Activated T-cell treated with anti-CD3 and anti-CD28 coated beads, Interleukin-2, amount 50 U/mL, for 24 hours (primary cell): ENCODE measurements around the gene MADD.

Experiments used
- DNase-seq: peaks from one replicate; pipeline ENCODE4 v3.0.0-alpha.2; 2020
- H3K27ac Mint-ChIP-seq: 2 replicates; pipeline ENCODE4 v1.8.0; 2020; ENCODE audit warnings: mild to moderate bottlenecking, mixed read lengths
- H3K27me3 Mint-ChIP-seq: 2 replicates; pipeline ENCODE4 v1.8.0; 2020; ENCODE audit warnings: mixed read lengths
- H3K36me3 Mint-ChIP-seq: 2 replicates; pipeline ENCODE4 v1.8.0; 2020; ENCODE audit warnings: low read depth, mixed read lengths
- H3K4me1 Mint-ChIP-seq: 2 replicates; pipeline ENCODE4 v1.8.0; 2020; ENCODE audit warnings: low read depth, mixed read lengths
- H3K4me3 Mint-ChIP-seq: 2 replicates; pipeline ENCODE4 v1.8.0; 2020; ENCODE audit warnings: mild to moderate bottlenecking, moderate library complexity, mixed read lengths
- H3K9me3 Mint-ChIP-seq: 2 replicates; pipeline ENCODE4 v1.8.0; 2020; ENCODE audit warnings: mixed read lengths

Gene MADD

GRCh38 chr11:47355283-47356128 is 85.6 kb downstream of the MADD start:
- no peaks in the 10 kb centered on the region for H3K9me3 Mint-ChIP-seq
- no peak overlapping the region for H3K4me3 Mint-ChIP-seq
- no peak overlapping the region for H3K27ac Mint-ChIP-seq
- H3K27me3 Mint-ChIP-seq: no peaks in the 10 kb centered on the region
- H3K36me3 Mint-ChIP-seq: no peaks in the 10 kb centered on the region
- H3K4me1 Mint-ChIP-seq: peaks cover 12% of the 10 kb centered on the region
- no peak for DNase-seq

GRCh38 chr11:47356129-47356997 is 86.4 kb downstream of the MADD start:
- H3K27ac Mint-ChIP-seq: no peak overlapping the region
- no peaks in the 10 kb centered on the region for H3K27me3 Mint-ChIP-seq
- H3K4me1 Mint-ChIP-seq: peaks cover 17% of the 10 kb centered on the region
- no peaks in the 10 kb centered on the region for H3K9me3 Mint-ChIP-seq
- no peak overlapping the region for H3K4me3 Mint-ChIP-seq
- no peak for DNase-seq
- no peaks in the 10 kb centered on the region for H3K36me3 Mint-ChIP-seq

- DNase-seq: no peak
- no peaks in the 10 kb centered on the region for H3K9me3 Mint-ChIP-seq
- no peak overlapping the region for H3K4me3 Mint-ChIP-seq
- H3K27ac Mint-ChIP-seq: no peak overlapping the region
- no peaks in the 10 kb centered on the region for H3K27me3 Mint-ChIP-seq
- no peaks in the 10 kb centered on the region for H3K36me3 Mint-ChIP-seq
- peaks cover 20% of the 10 kb centered on the region for H3K4me1 Mint-ChIP-seq
Measured at GRCh38 chr11:47356998-47357329, 87.0 kb downstream of the MADD start.

GRCh38 chr11:47357985-47358730 is 88.2 kb downstream of the MADD start:
- Mint-ChIP-seq H3K9me3 (no peaks in the 10 kb centered on the region), H3K4me1 (peaks cover 20% of the 10 kb centered on the region), H3K4me3 (no peak overlapping the region), H3K27ac (no peak overlapping the region), H3K36me3 (no peaks in the 10 kb centered on the region), H3K27me3 (no peaks in the 10 kb centered on the region)
- no peak for DNase-seq

GRCh38 chr11:47358731-47359051 is 88.8 kb downstream of the MADD start:
- Mint-ChIP-seq H3K4me3 (no peak overlapping the region), H3K27ac (no peak overlapping the region), H3K9me3 (no peaks in the 10 kb centered on the region), H3K27me3 (no peaks in the 10 kb centered on the region), H3K4me1 (peaks cover 20% of the 10 kb centered on the region), H3K36me3 (no peaks in the 10 kb centered on the region)
- DNase-seq: no peak

- no peak overlapping the region for H3K4me3 Mint-ChIP-seq
- no peaks in the 10 kb centered on the region for H3K27me3 Mint-ChIP-seq
- no peaks in the 10 kb centered on the region for H3K36me3 Mint-ChIP-seq
- H3K27ac Mint-ChIP-seq: peak overlapping the region; percentile 24
- DNase-seq: no peak
- peaks cover 20% of the 10 kb centered on the region for H3K4me1 Mint-ChIP-seq
- H3K9me3 Mint-ChIP-seq: no peaks in the 10 kb centered on the region
Measured at GRCh38 chr11:47359162-47359561, 89.2 kb downstream of the MADD start.

- no peak for DNase-seq
- Mint-ChIP-seq H3K27me3 (no peaks in the 10 kb centered on the region), H3K4me1 (peaks cover 20% of the 10 kb centered on the region), H3K4me3 (no peak overlapping the region), H3K36me3 (no peaks in the 10 kb centered on the region), H3K27ac (peak overlapping the region; percentile 24), H3K9me3 (no peaks in the 10 kb centered on the region)
Measured at GRCh38 chr11:47359586-47359985, 89.7 kb downstream of the MADD start.

GRCh38 chr11:47360341-47360740 is 90.4 kb downstream of the MADD start:
- Mint-ChIP-seq H3K36me3 (no peaks in the 10 kb centered on the region), H3K4me1 (peaks cover 20% of the 10 kb centered on the region), H3K9me3 (no peaks in the 10 kb centered on the region), H3K27me3 (no peaks in the 10 kb centered on the region), H3K4me3 (no peak overlapping the region), H3K27ac (no peak overlapping the region)
- DNase-seq: no peak

- no peaks in the 10 kb centered on the region for H3K9me3 Mint-ChIP-seq
- H3K27ac Mint-ChIP-seq: peak overlapping the region; percentile 11
- no peak overlapping the region for H3K4me3 Mint-ChIP-seq
- no peaks in the 10 kb centered on the region for H3K27me3 Mint-ChIP-seq
- H3K36me3 Mint-ChIP-seq: no peaks in the 10 kb centered on the region
- no peak for DNase-seq
- H3K4me1 Mint-ChIP-seq: peaks cover 24% of the 10 kb centered on the region
Measured at GRCh38 chr11:47361419-47361818, 91.5 kb downstream of the MADD start.

GRCh38 chr11:47366020-47366490 is 96.1 kb downstream of the MADD start:
- peaks cover 30% of the 10 kb centered on the region for H3K4me1 Mint-ChIP-seq
- no peaks in the 10 kb centered on the region for H3K9me3 Mint-ChIP-seq
- H3K36me3 Mint-ChIP-seq: no peaks in the 10 kb centered on the region

GRCh38 chr11:47369676-47370075 is 99.7 kb downstream of the MADD start:
- no peaks in the 10 kb centered on the region for H3K36me3 Mint-ChIP-seq
- peak overlapping the region; percentile 28 for H3K4me3 Mint-ChIP-seq
- H3K27me3 Mint-ChIP-seq: no peaks in the 10 kb centered on the region
- H3K9me3 Mint-ChIP-seq: no peaks in the 10 kb centered on the region
- H3K27ac Mint-ChIP-seq: peak overlapping the region; percentile 81
- peaks cover 32% of the 10 kb centered on the region for H3K4me1 Mint-ChIP-seq
- no peak for DNase-seq

More at GRCh38 chr11:47366020-47366490, 96.1 kb downstream of the MADD start:
- H3K27me3 Mint-ChIP-seq: no peaks in the 10 kb centered on the region
- H3K4me3 Mint-ChIP-seq: no peak overlapping the region
- no peak for DNase-seq
- no peak overlapping the region for H3K27ac Mint-ChIP-seq

- no peaks in the 10 kb centered on the region for H3K27me3 Mint-ChIP-seq
- no peak overlapping the region for H3K4me3 Mint-ChIP-seq
- H3K9me3 Mint-ChIP-seq: no peaks in the 10 kb centered on the region
- H3K4me1 Mint-ChIP-seq: peaks cover 30% of the 10 kb centered on the region
- H3K27ac Mint-ChIP-seq: no peak overlapping the region
- DNase-seq: no peak
- no peaks in the 10 kb centered on the region for H3K36me3 Mint-ChIP-seq
Measured at GRCh38 chr11:47372422-47372821, 102.5 kb downstream of the MADD start.

GRCh38 chr11:47373876-47374719 is 104.2 kb downstream of the MADD start:
- Mint-ChIP-seq H3K27ac (peak overlapping the region; percentile 69), H3K4me1 (peaks cover 26% of the 10 kb centered on the region), H3K36me3 (no peaks in the 10 kb centered on the region), H3K4me3 (no peak overlapping the region), H3K27me3 (no peaks in the 10 kb centered on the region), H3K9me3 (no peaks in the 10 kb centered on the region)
- DNase-seq: peak; percentile 89

- peaks cover 21% of the 10 kb centered on the region for H3K4me1 Mint-ChIP-seq
- H3K27me3 Mint-ChIP-seq: no peaks in the 10 kb centered on the region
- no peak overlapping the region for H3K4me3 Mint-ChIP-seq
- no peaks in the 10 kb centered on the region for H3K36me3 Mint-ChIP-seq
- no peak for DNase-seq
- no peaks in the 10 kb centered on the region for H3K9me3 Mint-ChIP-seq
- peak overlapping the region; percentile 69 for H3K27ac Mint-ChIP-seq
Measured at GRCh38 chr11:47374720-47375019, 104.7 kb downstream of the MADD start.
